GM21515 (cell line): ENCODE measurements around the gene AIDA.

Experiments
- ATAC-seq: cut with Tn5 transposase; IDR thresholded peaks from one replicate; pipeline ENCODE4 v1.9.1; 2021; ENCODE audit not compliant: unreplicated experiment

Gene AIDA

GRCh38 chr1:222653178-222653827 is 59.0 kb downstream of the AIDA start:
- ATAC-seq, result peak; percentile 70

- ATAC-seq, result no peak
Observed at GRCh38 chr1:222652676-222653075, 59.6 kb downstream of the AIDA start.

GRCh38 chr1:222644636-222644980 is 67.7 kb downstream of the AIDA start:
- no peak for ATAC-seq

GRCh38 chr1:222643938-222644635 is 68.2 kb downstream of the AIDA start:
- ATAC-seq, result peak; percentile 99

GRCh38 chr1:222643606-222643937 is 68.7 kb downstream of the AIDA start:
- no peak for ATAC-seq

- ATAC-seq, result no peak
Observed at GRCh38 chr1:222642468-222642867, 69.8 kb downstream of the AIDA start.

GRCh38 chr1:222641269-222641948 is 70.9 kb downstream of the AIDA start:
- ATAC-seq, result no peak

- peak; percentile 80 for ATAC-seq
Observed at GRCh38 chr1:222634180-222635013, 77.9 kb downstream of the AIDA start.

GRCh38 chr1:222632749-222633148 is 79.5 kb downstream of the AIDA start:
- ATAC-seq, result no peak

- no peak for ATAC-seq
Observed at GRCh38 chr1:222631611-222632208, 80.6 kb downstream of the AIDA start.

- no peak for ATAC-seq
Observed at GRCh38 chr1:222629921-222630535, 82.3 kb downstream of the AIDA start.

- ATAC-seq, result no peak
Observed at GRCh38 chr1:222627232-222627631, 85.1 kb downstream of the AIDA start.

- no peak for ATAC-seq
Observed at GRCh38 chr1:222624214-222624613, 88.1 kb downstream of the AIDA start.

- ATAC-seq, result no peak
Observed at GRCh38 chr1:222623458-222623857, 88.8 kb downstream of the AIDA start.

GRCh38 chr1:222622765-222623164 is 89.5 kb downstream of the AIDA start:
- no peak for ATAC-seq

GRCh38 chr1:222620566-222620965 is 91.7 kb downstream of the AIDA start:
- ATAC-seq, result peak; percentile 33

GRCh38 chr1:222618880-222619596 is 93.3 kb downstream of the AIDA start:
- no peak for ATAC-seq
